CD14-positive monocyte (primary cell): ENCODE results near the gene CAPS. TPM values are rescaled to one million over a fixed set of nuclear protein-coding genes. Genes with fewer than 3 reads are reported as not detected.
"Not testable (repeated sequence)": the region's sequence is repeated elsewhere in the genome, so short reads cannot be mapped to it uniquely, and the experiment has no call there.

Source experiments
- DNase-seq, 3 donors: peaks; one replicate each; pipeline ENCODE4 v3.0.0-alpha.2; 2011 to 2022
- H2AFZ ChIP-seq: 2 replicates; pipeline ENCODE4 v1.6.0; 2012; ENCODE audit warnings: mild to moderate bottlenecking, low read depth, low read length, inconsistent platforms; ENCODE audit not compliant: insufficient read depth, poor library complexity, severe bottlenecking
- H3K27ac ChIP-seq, 2 donors: 1 replicate in 1 of 2; 2 replicates in 1 of 2; pipeline ENCODE4 v1.5.1; 2012 to 2013; ENCODE audit warnings: low read length in 2 of 2, control low read depth in 1 of 2, inconsistent platforms in 1 of 2, low read depth in 1 of 2, mild to moderate bottlenecking in 1 of 2
- H3K27me3 ChIP-seq, 2 donors: one replicate each; pipeline versions ENCODE4 v1.6.0 to v1.6.1; 2011 to 2013; ENCODE audit warnings: low read length in 2 of 2; ENCODE audit not compliant: control insufficient read depth in 2 of 2, insufficient read depth in 2 of 2
- H3K36me3 ChIP-seq, 2 donors: replicated peaks in 1 of 2; 1 replicate in 1 of 2; 2 replicates in 1 of 2; pipeline versions ENCODE4 v1.5.1 to v1.6.1; 2012 to 2013; ENCODE audit warnings: low read length in 2 of 2, control low read depth in 1 of 2, inconsistent platforms in 1 of 2, mild to moderate bottlenecking in 1 of 2; ENCODE audit not compliant: insufficient read depth in 2 of 2, control insufficient read depth in 1 of 2
- H3K4me1 ChIP-seq, 2 donors: 1 replicate in 1 of 2; 2 replicates in 1 of 2; pipeline versions ENCODE4 v1.5.1 to v1.6.1; 2012 to 2013; ENCODE audit warnings: low read length in 2 of 2, control low read depth in 1 of 2, inconsistent platforms in 1 of 2, mild to moderate bottlenecking in 1 of 2, moderate library complexity in 1 of 2; ENCODE audit not compliant: insufficient read depth in 2 of 2, control insufficient read depth in 1 of 2
- H3K4me2 ChIP-seq: replicated peaks from 2 replicates; pipeline ENCODE3; 2012; ENCODE audit warnings: low read length, moderate library complexity, mild to moderate bottlenecking; ENCODE audit not compliant: poor library complexity, severe bottlenecking; ENCODE audit errors: extremely low read depth
- H3K4me3 ChIP-seq, 3 experiments: fragments of 200-600 bp in 1 of 3; sonication (generic) in 1 of 3; replicated peaks in 1 of 3; 1 replicate in 2 of 3; 2 replicates in 1 of 3; pipeline ENCODE4 v1.5.1; 2011 to 2013; ENCODE audit warnings: low read length in 3 of 3, mild to moderate bottlenecking in 3 of 3, control low read depth in 2 of 3, low read depth in 2 of 3, inconsistent platforms in 1 of 3, moderate library complexity in 1 of 3
- H3K79me2 ChIP-seq: 2 replicates; pipeline ENCODE4 v1.6.0; 2012; ENCODE audit warnings: mild to moderate bottlenecking, control low read depth, inconsistent platforms, low read length, moderate library complexity; ENCODE audit not compliant: insufficient read depth
- H3K9ac ChIP-seq: 2 replicates; pipeline ENCODE4 v1.6.0; 2017; ENCODE audit warnings: low read length, mild to moderate bottlenecking; ENCODE audit not compliant: insufficient read depth, poor library complexity, severe bottlenecking
- H3K9me3 ChIP-seq, 2 donors: replicated peaks in 1 of 2; 1 replicate in 1 of 2; 2 replicates in 1 of 2; pipeline versions ENCODE4 v1.5.1 to v1.6.1; 2012 to 2013; ENCODE audit warnings: low read length in 2 of 2, control low read depth in 1 of 2; ENCODE audit not compliant: control insufficient read depth in 1 of 2, insufficient read depth in 1 of 2
- H4K20me1 ChIP-seq: 2 replicates; pipeline ENCODE4 v1.6.0; 2012; ENCODE audit warnings: mild to moderate bottlenecking, low read length, control low read depth, moderate library complexity; ENCODE audit not compliant: insufficient read depth
- H3K27ac Mint-ChIP-seq, 7 donors: one replicate each; pipeline ENCODE4 v1.8.0; 2020; ENCODE audit warnings: mild to moderate bottlenecking in 7 of 7, mixed read lengths in 7 of 7, moderate library complexity in 6 of 7, inconsistent platforms in 2 of 7
- H3K27me3 Mint-ChIP-seq, 3 donors: one replicate each; pipeline ENCODE4 v1.8.0; 2021 to 2022; ENCODE audit warnings: low read depth in 3 of 3, mild to moderate bottlenecking in 3 of 3, mixed read lengths in 3 of 3, moderate library complexity in 3 of 3, inconsistent platforms in 1 of 3
- H3K36me3 Mint-ChIP-seq, 2 donors: one replicate each; pipeline ENCODE4 v1.8.0; 2020; ENCODE audit warnings: mixed read lengths in 2 of 2, inconsistent platforms in 1 of 2, mild to moderate bottlenecking in 1 of 2
- H3K4me1 Mint-ChIP-seq: one replicate; pipeline ENCODE4 v1.8.0; 2020; ENCODE audit warnings: mild to moderate bottlenecking, mixed read lengths
- H3K4me3 Mint-ChIP-seq, 2 donors: one replicate each; pipeline ENCODE4 v1.8.0; 2020; ENCODE audit warnings: mild to moderate bottlenecking in 2 of 2, mixed read lengths in 2 of 2, moderate library complexity in 1 of 2
- H3K9me3 Mint-ChIP-seq, 7 donors: one replicate each; pipeline ENCODE4 v1.8.0; 2020 to 2022; ENCODE audit warnings: mixed read lengths in 7 of 7, mild to moderate bottlenecking in 6 of 7, moderate library complexity in 6 of 7, inconsistent platforms in 2 of 7
- CTCF ChIP-seq: fragments of 200-600 bp; IDR thresholded peaks from one replicate; pipeline ENCODE4 v1.8.0; 2022; ENCODE audit warnings: antibody characterized with exemption, mild to moderate bottlenecking
- WGBS: methylation state at CpG from one replicate; pipeline ENCODE4 v1.1.5; 2013; ENCODE audit warnings: missing lambda C conversion rate; ENCODE audit not compliant: insufficient coverage; 5-methylcytosine and 5-hydroxymethylcytosine counted together
- intact Hi-C, 2 donors: fragments of 100-400 bp; cut with micrococcal nuclease; formaldehyde crosslinking; loops; one replicate each; pipeline versions ENCODE4 v1.15.0 to v1.15.1; 2023
- polyA plus RNA-seq, 3 donors: library from polyadenylated mRNA; depleted of rRNA in 1 of 3; unstranded in 2 of 3; stranded (reverse) in 1 of 3; fragments of 300-500 nt in 2 of 3; fragments of >200 nt in 1 of 3; fragmentation: Illumina TruSeq in 2 of 3; gene quantifications; 1 replicate in 2 of 3; 2 replicates in 1 of 3; pipeline ENCODE4 v1.2.3, GENCODE V29; 2012 to 2021

Gene CAPS
- polyA plus RNA-seq, 3 donors: 0.34 to 34.8 (median 0.72) TPM

- 96% methylated on average over 6 of the region's 12 CpGs for WGBS
- Histone ChIP-seq H3K27ac (no peak overlapping the region), H3K79me2 (no peaks in the 10 kb centered on the region), H3K4me2 (no peak overlapping the region), H3K27me3 (no peaks in the 10 kb centered on the region), H4K20me1 (no peaks in the 10 kb centered on the region), H2AFZ (no peak overlapping the region), H3K9ac (no peak overlapping the region), H3K36me3 (no peaks in the 10 kb centered on the region), H3K4me3 (no peak overlapping the region), H3K9me3 (no peaks in the 10 kb centered on the region), H3K4me1 (no peaks in the 10 kb centered on the region)
- Mint-ChIP-seq H3K27me3 (peaks cover 2 to 10% (median 8%) of the 10 kb centered on the region in 3 donors), H3K36me3 (no peaks in the 10 kb centered on the region), H3K9me3 (peaks cover 0 to 5% (median 0%) of the 10 kb centered on the region in 7 donors), H3K4me3 (no peak overlapping the region), H3K4me1 (no peaks in the 10 kb centered on the region), H3K27ac (peak overlapping the region in 1 of 7 donors; percentile 17)
- intact Hi-C loops: no loop called here
- TF ChIP-seq CTCF: no peak
- no peak for DNase-seq
Observed at GRCh38 chr19:5873617-5874199, 40.3 kb upstream of the CAPS start.

DNA sequence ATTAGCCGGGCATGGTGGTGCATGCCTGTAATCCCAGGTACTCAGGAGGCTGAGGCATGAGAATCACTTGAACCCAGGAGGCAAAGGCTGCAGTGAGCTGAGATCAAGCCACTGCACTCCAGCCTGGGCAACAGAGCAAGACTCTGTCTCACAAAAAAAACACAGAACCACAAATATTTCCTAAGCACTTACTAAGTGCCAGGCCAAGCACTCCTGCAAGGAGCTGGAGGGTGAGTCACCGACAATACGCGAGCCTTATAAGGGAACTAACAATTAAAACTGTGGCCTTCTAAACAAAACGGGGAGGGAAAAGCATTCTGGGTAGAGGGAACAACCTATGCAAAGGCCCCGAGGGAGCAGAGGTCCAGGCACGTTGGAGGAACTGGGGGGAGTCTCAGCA, 39.6 kb upstream of the CAPS start:
- H3K9me3 Mint-ChIP-seq, H2AFZ ChIP-seq, intact Hi-C loops, H3K36me3 ChIP-seq, H3K27ac Mint-ChIP-seq, H3K4me1 ChIP-seq, H3K9me3 ChIP-seq, H3K4me3 ChIP-seq, H3K27ac ChIP-seq, H3K79me2 ChIP-seq, H3K4me1 Mint-ChIP-seq, H3K4me2 ChIP-seq, H4K20me1 ChIP-seq, H3K9ac ChIP-seq, H3K4me3 Mint-ChIP-seq, H3K36me3 Mint-ChIP-seq, H3K27me3 ChIP-seq: not testable (repeated sequence)
- H3K27me3 Mint-ChIP-seq: peaks cover 8 to 15% (median 11%) of the 10 kb centered on the region in 3 donors
- 65% methylated on average over 2 of the region's 7 CpGs for WGBS
- peak in 2 of 3 donors; percentile 15 to 31 for DNase-seq
